IMR-90 (cell line): ENCODE data around the gene STARD10. TPM values are rescaled to one million over a fixed set of nuclear protein-coding genes. Genes with fewer than 3 reads are reported as not detected.

Source experiments
- ATAC-seq: fragments of 200-7000 bp; cut with Tn5 transposase; 2 replicates; pipeline ENCODE4 v1.9.1; 2020; ENCODE audit warnings: low read depth, mild to moderate bottlenecking, moderate library complexity
- BruUV-seq: library from RNA; stranded (reverse); fragments of 400-500 nt; replicated peaks from 2 replicates; lab custom pipeline; 2021; lab: Mats Ljungman, UMichigan
- CTCF ChIA-PET: fragments of 300-600 bp; formaldehyde crosslinking; extraction: SDS; loops from one replicate; lab custom pipeline; 2021; ENCODE audit warnings: antibody characterized with exemption; lab: Yijun Ruan, JAX
- POLR2A ChIA-PET: fragments of 300-600 bp; sonication (Branson Sonifier 250); formaldehyde crosslinking; loops from one replicate; lab custom pipeline; 2022; ENCODE audit warnings: antibody characterized with exemption; ENCODE audit not compliant: unreplicated experiment; lab: Charles Lee
- DNase-seq: peaks from one replicate; pipeline ENCODE4 v3.0.0; 2013
- H2AFZ ChIP-seq: replicated peaks from 2 replicates; pipeline ENCODE3; 2013; ENCODE audit warnings: low read length, mild to moderate bottlenecking; ENCODE audit not compliant: poor library complexity
- H2AK5ac ChIP-seq: 2 replicates; pipeline ENCODE4 v1.6.1; 2013; ENCODE audit warnings: low read depth, low read length, inconsistent platforms
- H2AK9ac ChIP-seq: replicated peaks from 2 replicates; pipeline ENCODE3; 2013; ENCODE audit warnings: mild to moderate bottlenecking, low read depth, low read length, moderate library complexity; ENCODE audit not compliant: poor library complexity
- H2BK120ac ChIP-seq: 2 replicates; pipeline ENCODE4 v1.6.1; 2013; ENCODE audit warnings: low read depth, low read length, inconsistent platforms
- H2BK15ac ChIP-seq: 3 replicates; pipeline ENCODE4 v1.6.1; 2013; ENCODE audit warnings: low read depth, low read length, inconsistent platforms
- H2BK20ac ChIP-seq: 2 replicates; pipeline ENCODE4 v1.6.1; 2013; ENCODE audit warnings: low read depth, mild to moderate bottlenecking, inconsistent platforms, low read length, moderate library complexity
- H2BK5ac ChIP-seq: 2 replicates; pipeline ENCODE4 v1.6.1; 2013; ENCODE audit warnings: mild to moderate bottlenecking, low read depth, low read length, inconsistent platforms; ENCODE audit not compliant: poor library complexity, severe bottlenecking
- H3K14ac ChIP-seq: replicated peaks from 2 replicates; pipeline ENCODE4 v1.6.1; 2013; ENCODE audit warnings: low read depth, low read length, inconsistent platforms
- H3K18ac ChIP-seq: 2 replicates; pipeline ENCODE4 v1.6.1; 2013; ENCODE audit warnings: low read depth, low read length, control low read depth
- H3K23ac ChIP-seq: 2 replicates; pipeline ENCODE4 v1.6.1; 2013; ENCODE audit warnings: low read depth, low read length, inconsistent platforms
- H3K27ac ChIP-seq: 2 replicates; pipeline ENCODE4 v1.5.1; 2013; ENCODE audit warnings: mild to moderate bottlenecking, control low read depth, low read length; ENCODE audit not compliant: insufficient read depth
- H3K27me3 ChIP-seq: 2 replicates; pipeline ENCODE4 v1.6.1; 2013; ENCODE audit warnings: low read length; ENCODE audit not compliant: control insufficient read depth, insufficient read depth
- H3K36me3 ChIP-seq: 2 replicates; pipeline ENCODE4 v1.6.1; 2013; ENCODE audit warnings: low read length, mixed read lengths; ENCODE audit not compliant: control insufficient read depth, insufficient read depth
- H3K4ac ChIP-seq: 2 replicates; pipeline ENCODE4 v1.6.1; 2013; ENCODE audit warnings: low read depth, low read length, inconsistent platforms
- H3K4me1 ChIP-seq: 2 replicates; pipeline ENCODE4 v1.6.1; 2013; ENCODE audit warnings: low read length, mixed read lengths; ENCODE audit not compliant: control insufficient read depth, insufficient read depth
- H3K4me2 ChIP-seq: 2 replicates; pipeline ENCODE4 v1.6.1; 2013; ENCODE audit warnings: low read depth, mild to moderate bottlenecking, control low read depth, low read length, moderate library complexity
- H3K4me3 ChIP-seq: 2 replicates; pipeline ENCODE4 v1.5.1; 2013; ENCODE audit warnings: low read depth, mild to moderate bottlenecking, control low read depth, low read length, moderate library complexity; ENCODE audit not compliant: insufficient read depth
- H3K56ac ChIP-seq: 2 replicates; pipeline ENCODE4 v1.6.1; 2013; ENCODE audit warnings: low read length, inconsistent platforms; ENCODE audit not compliant: insufficient read depth; ENCODE audit errors: extremely low read depth
- H3K79me1 ChIP-seq, 2 experiments: 2 replicates each; pipeline ENCODE4 v1.6.1; 2013; ENCODE audit warnings: low read length in 2 of 2, inconsistent platforms in 1 of 2, low read depth in 1 of 2
- H3K9ac ChIP-seq: 2 replicates; pipeline ENCODE4 v1.6.1; 2013; ENCODE audit warnings: low read depth, low read length, control low read depth
- H3K9me1 ChIP-seq: 2 replicates; pipeline ENCODE4 v1.6.1; 2013; ENCODE audit warnings: low read length, inconsistent platforms; ENCODE audit not compliant: insufficient read depth
- H3K9me3 ChIP-seq: 2 replicates; pipeline ENCODE4 v1.6.1; 2013; ENCODE audit warnings: low read length; ENCODE audit not compliant: control insufficient read depth, insufficient read depth
- H4K20me1 ChIP-seq: 2 replicates; pipeline ENCODE4 v1.6.1; 2013; ENCODE audit warnings: low read length, inconsistent platforms; ENCODE audit not compliant: insufficient read depth
- H4K5ac ChIP-seq: 2 replicates; pipeline ENCODE4 v1.6.1; 2013; ENCODE audit warnings: mild to moderate bottlenecking, low read depth, low read length, control low read depth
- H4K8ac ChIP-seq, 2 experiments: 2 replicates each; pipeline ENCODE4 v1.6.1; 2013; ENCODE audit warnings: low read depth in 2 of 2, low read length in 2 of 2, control low read depth in 1 of 2, inconsistent platforms in 1 of 2
- H4K91ac ChIP-seq: 2 replicates; pipeline ENCODE4 v1.6.1; 2013; ENCODE audit warnings: low read depth, low read length, inconsistent platforms; ENCODE audit not compliant: insufficient read depth
- BHLHE40 ChIP-seq: fragments of 150-350 bp; IDR thresholded peaks from 2 replicates; pipeline ENCODE4 v1.6.1; 2016; ENCODE audit warnings: mild to moderate bottlenecking, low read depth, low read length
- CEBPB ChIP-seq: IDR thresholded peaks from 2 replicates; pipeline ENCODE4 v1.6.1; 2012; ENCODE audit warnings: low read depth, low read length, improper control_type of control experiment
- CHD1 ChIP-seq: IDR thresholded peaks from 2 replicates; pipeline ENCODE4 v1.6.1; 2012; ENCODE audit warnings: low read depth, low read length, improper control_type of control experiment
- FOS ChIP-seq: fragments of 150-350 bp; IDR thresholded peaks from 2 replicates; pipeline ENCODE4 v1.6.1; 2016; ENCODE audit warnings: low read depth, low read length
- MAFK ChIP-seq: IDR thresholded peaks from 2 replicates; pipeline ENCODE4 v1.6.1; 2012; ENCODE audit warnings: low read depth, low read length, improper control_type of control experiment
- MAZ ChIP-seq: IDR thresholded peaks from 2 replicates; pipeline ENCODE4 v1.6.1; 2012; ENCODE audit warnings: low read depth, mild to moderate bottlenecking, low read length, improper control_type of control experiment, moderate library complexity, borderline replicate concordance
- MXI1 ChIP-seq: IDR thresholded peaks from 2 replicates; pipeline ENCODE4 v1.6.1; 2012; ENCODE audit warnings: low read depth, mild to moderate bottlenecking, low read length, moderate library complexity, borderline replicate concordance
- NFE2L2 ChIP-seq: fragments of 150-350 bp; IDR thresholded peaks from 2 replicates; pipeline ENCODE4 v1.6.1; 2016; ENCODE audit warnings: low read depth, mild to moderate bottlenecking, low read length
- POLR2A ChIP-seq: IDR thresholded peaks from 2 replicates; pipeline ENCODE4 v1.6.1; 2012; ENCODE audit warnings: mild to moderate bottlenecking, low read depth, low read length
- RCOR1 ChIP-seq: IDR thresholded peaks from 2 replicates; pipeline ENCODE4 v1.6.1; 2012; ENCODE audit warnings: mild to moderate bottlenecking, low read length, improper control_type of control experiment; ENCODE audit not compliant: insufficient replicate concordance
- RFX5 ChIP-seq: IDR thresholded peaks from 2 replicates; pipeline ENCODE4 v1.8.0; 2012; ENCODE audit warnings: low read depth, mild to moderate bottlenecking, low read length, moderate library complexity
- SMC3 ChIP-seq: fragments of 150-350 bp; IDR thresholded peaks from 2 replicates; pipeline ENCODE4 v1.6.1; 2016; ENCODE audit warnings: low read depth, mild to moderate bottlenecking, antibody characterized with exemption, low read length, moderate library complexity
- WGBS, 2 experiments: methylation state at CpG; one replicate each; pipeline versions ENCODE4 v1.1.5 to v1.1.7; 2013; ENCODE audit warnings: missing lambda C conversion rate in 2 of 2; ENCODE audit not compliant: insufficient read length in 1 of 2; ENCODE audit errors: extremely low coverage in 2 of 2; 5-methylcytosine and 5-hydroxymethylcytosine counted together
- dilution Hi-C: fragments of 300-500 bp; cut with HindIII; formaldehyde crosslinking; loops from one replicate; pipeline ENCODE4 v1.14.3; 2018; ENCODE audit warnings: low sequenced_read_pairs; ENCODE audit not compliant: unreplicated experiment
- in situ Hi-C: fragments of 300-500 bp; cut with MboI; formaldehyde crosslinking; loops from 3 replicates; pipeline ENCODE4 v1.14.3; 2019; ENCODE audit warnings: low sequenced_read_pairs, inconsistent platforms, mixed read lengths
- intact Hi-C: fragments of 100-400 bp; cut with micrococcal nuclease; formaldehyde crosslinking; loops from 2 replicates; pipeline ENCODE4 v1.10.0; 2022
- polyA plus RNA-seq, 3 experiments: library from polyadenylated mRNA; depleted of rRNA; stranded (reverse); fragments of >200 nt; gene quantifications; 2 replicates each; pipeline ENCODE4 v1.2.3, GENCODE V29; 2012; ENCODE audit warnings: low replicate concordance in 1 of 3
- total RNA-seq: library from RNA; depleted of rRNA; stranded (reverse); fragments of >200 nt; gene quantifications from 2 replicates; pipeline ENCODE4 v1.2.3, GENCODE V29; 2012
- TF ChIP-seq, protein P1 (sequence below): fragments of 150-350 bp; IDR thresholded peaks from 2 replicates; pipeline ENCODE4 v1.6.1; 2017; ENCODE audit warnings: mild to moderate bottlenecking, antibody characterized with exemption, low read length, low read depth
- TF ChIP-seq, protein P2 (sequence below): conservative IDR thresholded peaks from 2 replicates; pipeline ENCODE4 v1.5.1; 2012; ENCODE audit warnings: mild to moderate bottlenecking, low read depth, low read length, improper control_type of control experiment
- TF ChIP-seq, protein P3 (sequence below): fragments of 150-350 bp; IDR thresholded peaks from 2 replicates; pipeline ENCODE4 v1.6.1; 2016; ENCODE audit warnings: low read depth, mild to moderate bottlenecking, low read length, moderate library complexity, borderline replicate concordance

The STARD10 gene
- total and polyA plus RNA-seq, 2 of the 4 experiments (the other 2 are of a cell fraction): 23.8 to 37.4 TPM

DNA sequence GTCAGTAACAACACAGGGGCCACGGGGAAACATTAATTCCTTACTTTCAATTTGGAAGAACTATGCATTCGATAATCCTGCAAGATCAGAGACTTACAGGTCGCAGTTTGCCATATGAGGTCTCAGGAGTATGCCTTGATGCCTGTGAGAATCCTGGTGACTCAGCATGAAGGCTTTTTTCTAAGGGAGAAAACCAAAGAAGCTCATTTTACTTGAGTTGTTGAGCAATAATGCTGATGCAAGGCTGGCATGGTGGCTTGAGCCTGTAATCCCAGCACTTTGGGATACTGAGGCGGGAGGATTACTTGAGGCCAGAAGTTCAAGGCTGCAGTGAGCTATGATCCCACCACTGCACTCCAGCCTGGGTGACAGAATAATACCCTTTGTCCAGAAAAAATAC is 46.9 kb upstream of the STARD10 start:
- BruUV-seq: no TSS peak
- peaks cover 14% of the 10 kb centered on the region for H3K4me1 ChIP-seq
- H3K9ac ChIP-seq: no peak overlapping the region
- H3K56ac ChIP-seq: no peak overlapping the region
- no peaks in the 10 kb centered on the region for H3K27me3 ChIP-seq
- peak overlapping the region in 1 of 2 experiments; percentile 55; a peak in 2 of 4 replicates for H4K8ac ChIP-seq
- no peak overlapping the region for H2BK15ac ChIP-seq
- peak overlapping the region; percentile 53; the same call in 1 of the 2 replicates for H2BK120ac ChIP-seq
- peak overlapping the region; percentile 19; the same call in 1 of the 2 replicates for H3K23ac ChIP-seq
- no peaks in the 10 kb centered on the region for H4K20me1 ChIP-seq
- no peak overlapping the region for H4K5ac ChIP-seq
- H3K79me1 ChIP-seq: peaks cover 6 to 23% of the 10 kb centered on the region in 2 experiments; a peak in 3 of 4 replicates
- H3K4me3 ChIP-seq: no peak overlapping the region
- no CpG with 5 or more reads among the region's 4 CpGs for WGBS, 2 experiments
- peaks cover 20% of the 10 kb centered on the region for H3K9me1 ChIP-seq
- no peak overlapping the region for H2AFZ ChIP-seq
- no peaks in the 10 kb centered on the region for H3K9me3 ChIP-seq
- peak overlapping the region; percentile 50; the same call in 1 of the 2 replicates for H2BK20ac ChIP-seq
- H2AK9ac ChIP-seq: no peak overlapping the region
- CTCF ChIA-PET: interaction anchor here (0.9 kb wide), 1 partner anchor 9 kb away, joined by 4 read pairs; no protein-coding TSS in a partner anchor
- peak overlapping the region; percentile 67; the same call in 1 of the 2 replicates for H2AK5ac ChIP-seq
- intact Hi-C loops: no loop called here
- POLR2A ChIA-PET: no interaction called here
- dilution Hi-C loops: no loop called here
- H3K36me3 ChIP-seq: peaks cover 14% of the 10 kb centered on the region
- peak overlapping the region; percentile 73 for H3K4ac ChIP-seq
- H3K14ac ChIP-seq: 0 out of 2 replicates have a peak overlapping the region, but pooled peaks have one; percentile 32
- H3K27ac ChIP-seq: peak overlapping the region; percentile 44; the same call in 1 of the 2 replicates
- ATAC-seq (peak; percentile 69), DNase-seq (peak; percentile 95)
- no peak overlapping the region for H3K4me2 ChIP-seq
- 0 out of 2 replicates have a peak overlapping the region, but pooled peaks have one; percentile 6 for H3K18ac ChIP-seq
- H4K91ac ChIP-seq: 0 out of 2 replicates have a peak overlapping the region, but pooled peaks have one; percentile 27
- H2BK5ac ChIP-seq: peak overlapping the region; percentile 74
- in situ Hi-C loops: no loop called here
- TF ChIP-seq FOS (peak; percentile 70; the same call in 1 of the 2 replicates), RCOR1 (peak; percentile 56), NFE2L2 (peak; percentile 77), MAFK (peak; percentile 83), SMC3 (0 out of 2 replicates have a peak, but pooled peaks have one; percentile 14), BHLHE40 (no peak), POLR2A (no peak), MAZ (no peak), RFX5 (no peak), CEBPB (peak; percentile 99), MXI1 (no peak), CHD1 (no peak)
- TF ChIP-seq, protein P1, sequence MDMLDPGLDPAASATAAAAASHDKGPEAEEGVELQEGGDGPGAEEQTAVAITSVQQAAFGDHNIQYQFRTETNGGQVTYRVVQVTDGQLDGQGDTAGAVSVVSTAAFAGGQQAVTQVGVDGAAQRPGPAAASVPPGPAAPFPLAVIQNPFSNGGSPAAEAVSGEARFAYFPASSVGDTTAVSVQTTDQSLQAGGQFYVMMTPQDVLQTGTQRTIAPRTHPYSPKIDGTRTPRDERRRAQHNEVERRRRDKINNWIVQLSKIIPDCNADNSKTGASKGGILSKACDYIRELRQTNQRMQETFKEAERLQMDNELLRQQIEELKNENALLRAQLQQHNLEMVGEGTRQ: no peak
- TF ChIP-seq, protein P2, sequence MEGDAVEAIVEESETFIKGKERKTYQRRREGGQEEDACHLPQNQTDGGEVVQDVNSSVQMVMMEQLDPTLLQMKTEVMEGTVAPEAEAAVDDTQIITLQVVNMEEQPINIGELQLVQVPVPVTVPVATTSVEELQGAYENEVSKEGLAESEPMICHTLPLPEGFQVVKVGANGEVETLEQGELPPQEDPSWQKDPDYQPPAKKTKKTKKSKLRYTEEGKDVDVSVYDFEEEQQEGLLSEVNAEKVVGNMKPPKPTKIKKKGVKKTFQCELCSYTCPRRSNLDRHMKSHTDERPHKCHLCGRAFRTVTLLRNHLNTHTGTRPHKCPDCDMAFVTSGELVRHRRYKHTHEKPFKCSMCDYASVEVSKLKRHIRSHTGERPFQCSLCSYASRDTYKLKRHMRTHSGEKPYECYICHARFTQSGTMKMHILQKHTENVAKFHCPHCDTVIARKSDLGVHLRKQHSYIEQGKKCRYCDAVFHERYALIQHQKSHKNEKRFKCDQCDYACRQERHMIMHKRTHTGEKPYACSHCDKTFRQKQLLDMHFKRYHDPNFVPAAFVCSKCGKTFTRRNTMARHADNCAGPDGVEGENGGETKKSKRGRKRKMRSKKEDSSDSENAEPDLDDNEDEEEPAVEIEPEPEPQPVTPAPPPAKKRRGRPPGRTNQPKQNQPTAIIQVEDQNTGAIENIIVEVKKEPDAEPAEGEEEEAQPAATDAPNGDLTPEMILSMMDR: no peak
- TF ChIP-seq, protein P3, sequence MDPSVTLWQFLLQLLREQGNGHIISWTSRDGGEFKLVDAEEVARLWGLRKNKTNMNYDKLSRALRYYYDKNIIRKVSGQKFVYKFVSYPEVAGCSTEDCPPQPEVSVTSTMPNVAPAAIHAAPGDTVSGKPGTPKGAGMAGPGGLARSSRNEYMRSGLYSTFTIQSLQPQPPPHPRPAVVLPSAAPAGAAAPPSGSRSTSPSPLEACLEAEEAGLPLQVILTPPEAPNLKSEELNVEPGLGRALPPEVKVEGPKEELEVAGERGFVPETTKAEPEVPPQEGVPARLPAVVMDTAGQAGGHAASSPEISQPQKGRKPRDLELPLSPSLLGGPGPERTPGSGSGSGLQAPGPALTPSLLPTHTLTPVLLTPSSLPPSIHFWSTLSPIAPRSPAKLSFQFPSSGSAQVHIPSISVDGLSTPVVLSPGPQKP: no peak
